HG03060 (cell line): ENCODE data around the gene FRMD4A.
"Not testable (repeated sequence)": the region's sequence is repeated elsewhere in the genome, so short reads cannot be mapped to it uniquely, and the experiment has no call there.

Experiments
- ATAC-seq: cut with Tn5 transposase; IDR thresholded peaks from one replicate; pipeline ENCODE4 v1.9.1; 2021; ENCODE audit warnings: low read depth, moderate number of reproducible peaks; ENCODE audit not compliant: unreplicated experiment

The FRMD4A gene

DNA sequence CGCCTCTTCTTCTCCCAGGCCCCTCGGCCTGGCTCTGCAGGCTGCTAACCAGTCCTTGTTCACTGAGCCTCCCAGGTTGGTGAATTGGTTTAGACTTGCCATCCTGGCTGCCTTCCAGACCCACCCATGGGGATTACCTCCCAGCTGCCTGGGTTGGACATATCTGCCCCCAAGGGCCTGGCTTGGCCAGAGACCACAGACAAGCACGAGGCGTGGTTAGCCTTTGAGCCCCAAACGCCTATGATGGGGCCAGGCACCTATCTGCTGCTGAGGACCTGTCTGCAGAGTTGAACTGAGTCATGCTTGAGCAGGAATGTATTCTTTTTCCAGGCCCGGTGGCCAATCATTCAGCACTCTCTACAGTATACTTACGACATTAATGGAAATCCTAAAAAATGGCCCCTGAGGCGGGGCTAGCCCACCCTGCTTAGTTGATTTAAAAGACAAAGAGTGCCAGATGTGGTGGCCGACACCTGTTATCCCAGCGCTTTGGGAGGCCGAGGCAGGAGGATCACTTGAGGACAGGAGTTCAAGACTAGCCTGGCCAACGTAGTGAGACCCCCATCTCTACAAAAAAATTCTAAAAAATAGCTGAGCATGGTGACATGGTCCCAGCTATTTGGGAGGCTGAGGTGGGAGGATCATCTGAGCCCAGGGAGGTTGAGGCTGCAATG, 361.5 kb downstream of the FRMD4A start:
- no peak for ATAC-seq

DNA sequence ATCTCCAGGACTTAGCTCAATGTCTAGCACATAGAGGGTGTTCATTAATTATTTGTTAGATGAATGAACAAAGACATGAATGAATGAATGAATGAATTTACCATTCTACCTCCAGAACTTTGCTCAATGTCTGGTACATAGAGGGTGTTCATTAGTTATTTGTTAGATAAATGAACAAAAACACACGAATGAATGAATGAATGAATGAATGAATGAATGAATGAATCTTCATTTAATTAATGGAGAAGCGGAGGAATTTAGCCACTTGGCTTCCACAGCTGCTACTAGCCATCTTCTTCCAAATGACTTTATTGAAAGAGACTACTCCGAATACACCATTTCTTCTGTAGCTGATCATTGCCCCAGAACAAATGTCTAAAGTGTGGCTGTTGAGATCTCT, 368.9 kb downstream of the FRMD4A start:
- no peak for ATAC-seq

DNA sequence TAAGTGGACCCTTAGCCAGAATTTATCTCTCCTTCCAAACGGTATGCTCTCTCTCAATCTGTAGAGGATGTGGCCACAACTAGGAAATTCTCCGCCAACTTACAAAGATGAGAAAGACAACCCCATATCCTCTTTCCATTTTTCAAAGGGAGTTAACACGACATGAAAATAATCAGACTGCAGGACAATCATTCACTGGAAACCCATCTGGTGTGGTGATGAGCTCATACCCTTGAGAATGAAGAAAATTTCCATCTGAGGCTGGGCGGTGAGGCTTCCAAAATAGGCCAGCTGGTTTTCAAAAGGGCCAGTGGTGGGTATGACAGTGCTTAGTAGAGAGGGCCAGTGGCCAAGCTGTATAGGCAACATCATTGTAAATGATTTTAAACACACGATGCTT, 369.6 kb downstream of the FRMD4A start:
- ATAC-seq = no peak

DNA sequence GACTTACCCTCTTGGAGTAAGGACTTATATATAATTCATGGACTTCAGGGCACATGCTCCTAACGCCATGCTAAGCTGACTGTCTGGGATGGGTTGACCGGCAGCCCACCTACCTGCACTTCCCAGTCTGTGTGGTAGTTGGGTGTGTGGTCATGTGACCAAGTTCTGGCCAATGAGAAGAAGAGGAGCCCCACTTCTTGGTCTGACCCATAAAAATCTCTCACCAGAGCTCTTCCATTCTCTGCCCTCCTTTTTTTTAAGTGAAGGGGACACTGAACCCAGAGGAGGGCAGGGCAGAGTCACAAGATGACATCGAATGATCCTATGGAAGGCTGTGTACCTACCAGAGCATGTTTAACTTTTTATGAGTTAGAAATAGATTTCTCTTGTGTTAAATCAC, 370.1 kb downstream of the FRMD4A start:
- ATAC-seq = no peak

DNA sequence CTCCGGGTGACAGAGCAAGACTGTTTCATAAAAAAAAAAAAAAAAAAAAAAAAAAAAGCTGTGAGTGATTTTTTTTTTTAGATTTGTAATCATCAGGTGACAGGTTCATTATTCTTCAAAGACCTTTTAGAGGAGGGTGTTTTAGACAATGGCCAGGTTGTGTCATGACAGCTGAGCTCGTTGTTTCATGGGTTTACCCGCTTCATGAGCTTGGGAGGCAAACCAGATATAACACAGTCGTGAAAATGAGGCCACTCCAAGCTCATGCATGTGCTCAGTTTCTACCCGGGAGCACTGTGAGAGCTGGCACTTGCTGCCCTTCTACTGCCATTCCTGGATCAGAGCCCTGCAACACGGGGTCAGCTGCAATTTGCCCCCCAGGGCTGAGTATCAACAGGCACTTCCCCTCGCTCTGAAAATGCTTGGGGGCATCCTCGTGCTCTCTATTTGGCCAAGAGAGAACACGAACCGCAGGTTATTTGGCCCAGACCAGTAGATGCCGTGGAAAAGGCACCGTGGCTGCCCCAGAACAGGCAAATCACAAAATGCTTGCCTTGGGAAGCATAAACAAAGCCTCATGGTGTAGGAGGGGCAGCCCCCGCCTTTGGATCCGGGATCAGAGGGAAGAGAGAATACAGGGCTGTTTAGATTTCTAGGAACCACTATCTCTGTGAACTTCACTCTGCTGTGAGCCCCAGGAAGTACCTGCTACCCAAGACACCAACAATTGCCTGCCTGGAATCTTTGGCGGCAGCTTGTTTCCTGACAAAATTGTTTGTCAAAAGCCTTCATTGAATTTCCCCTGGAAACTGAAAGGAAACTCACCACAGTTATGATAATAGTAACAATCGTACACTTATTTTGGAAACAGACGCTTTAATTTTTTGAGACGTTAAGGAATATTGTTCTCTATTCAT, 371.0 kb downstream of the FRMD4A start:
- no peak for ATAC-seq

DNA sequence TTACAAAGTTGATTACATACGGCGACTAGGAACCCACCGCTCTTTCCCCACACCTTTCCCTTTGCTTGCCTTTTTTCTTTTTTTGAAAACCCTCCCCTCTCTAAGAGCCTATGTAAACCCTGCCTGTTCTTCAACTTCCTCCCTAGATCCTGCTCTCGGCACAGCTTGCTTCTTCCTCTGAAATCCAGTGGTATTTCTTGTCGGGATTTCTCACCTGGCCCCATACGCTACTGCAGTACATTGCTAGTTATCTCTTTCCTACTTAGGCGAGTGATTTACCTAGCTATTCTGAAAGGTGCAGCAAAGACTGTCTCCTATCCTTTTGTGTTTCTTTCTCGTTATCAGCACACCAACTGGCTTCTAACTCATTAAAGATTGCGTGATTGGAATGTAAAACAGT, 372.9 kb downstream of the FRMD4A start:
- ATAC-seq = no peak

DNA sequence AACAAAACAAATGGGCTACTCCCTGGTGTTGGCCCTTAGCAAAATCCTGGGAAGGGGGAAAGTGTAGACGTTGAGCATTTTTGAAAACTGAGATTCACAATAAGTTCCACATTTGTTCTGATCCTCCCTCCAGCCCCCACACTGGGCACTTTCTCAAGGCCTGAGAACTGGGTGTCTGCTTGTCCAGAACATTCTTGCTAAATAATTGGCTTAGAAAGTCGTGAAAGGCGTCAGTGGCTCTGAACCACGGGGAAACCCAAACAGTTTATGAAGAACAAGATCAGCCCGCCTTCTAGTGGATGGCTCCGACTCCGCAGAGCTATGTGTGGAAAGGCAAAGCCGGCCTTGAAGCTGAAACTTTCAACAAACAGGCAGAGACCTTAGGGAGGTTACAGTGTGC, 373.9 kb downstream of the FRMD4A start:
- ATAC-seq = no peak

DNA sequence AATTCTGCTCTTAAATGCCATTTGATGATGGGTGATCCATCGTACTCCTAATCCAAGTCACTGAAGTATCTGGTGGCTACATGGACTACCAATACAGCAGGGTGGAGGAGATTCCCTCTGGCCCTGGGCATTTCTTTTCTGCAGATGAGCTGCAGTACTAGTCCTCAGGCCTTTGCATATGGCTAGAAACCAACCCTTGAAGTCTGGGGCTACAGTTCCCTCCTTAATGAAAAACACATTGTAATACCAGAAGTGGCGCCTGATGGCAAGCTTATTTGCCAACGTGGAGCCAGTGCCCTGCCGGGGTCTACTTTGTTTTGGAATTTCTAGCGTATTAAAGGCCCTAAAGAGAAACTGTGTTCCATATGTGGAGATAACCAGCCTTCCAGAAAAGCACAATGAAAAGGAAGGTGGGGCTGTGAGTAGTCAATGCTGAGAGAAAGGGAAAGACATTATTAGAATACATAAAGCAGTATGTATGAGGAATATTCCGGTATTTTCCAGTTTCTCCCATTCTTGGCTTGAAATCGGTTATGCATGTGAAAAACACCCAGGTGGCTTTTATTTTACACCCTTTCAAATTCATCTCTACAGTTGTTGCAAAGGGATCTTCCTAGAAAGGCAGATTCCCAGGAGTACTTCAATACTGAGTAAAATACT, 375.2 kb downstream of the FRMD4A start:
- ATAC-seq = no peak

DNA sequence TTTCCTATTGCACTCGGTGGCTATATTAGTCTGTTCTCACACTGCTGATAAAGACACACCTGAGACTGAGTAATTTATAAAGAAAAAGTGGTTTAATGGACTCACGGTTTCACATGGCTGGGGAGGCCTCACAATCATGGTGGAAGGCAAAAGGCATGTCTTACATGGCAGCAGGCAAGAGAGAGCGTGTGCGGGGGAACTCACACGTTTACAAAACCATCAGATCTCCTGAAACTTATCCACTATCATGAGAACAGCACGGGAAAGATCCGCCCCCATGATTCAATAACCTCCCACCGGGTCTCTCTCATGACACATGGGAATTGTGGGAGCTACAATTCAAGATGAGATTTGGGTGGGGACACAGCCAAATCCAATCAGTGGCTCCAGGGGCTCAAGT, 376.5 kb downstream of the FRMD4A start:
- not testable (repeated sequence) for ATAC-seq

DNA sequence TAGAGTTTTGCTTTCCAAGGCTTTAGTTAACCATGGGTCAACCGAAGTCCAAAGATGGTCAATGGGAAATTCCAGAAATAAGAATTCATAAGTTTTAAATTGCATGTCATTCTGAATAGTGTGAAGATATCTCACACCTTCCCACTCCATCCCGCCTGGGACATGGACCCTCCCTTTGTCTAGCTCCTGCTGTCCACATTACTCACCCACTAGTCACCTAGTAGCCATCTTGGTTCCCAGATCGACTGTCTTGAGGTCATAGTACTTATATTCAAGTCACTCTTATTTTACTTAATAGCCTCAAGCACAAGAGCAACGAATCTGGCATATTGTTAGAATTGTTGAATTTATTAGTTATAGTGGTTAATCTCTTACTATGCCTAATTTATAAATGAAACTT, 377.4 kb downstream of the FRMD4A start:
- ATAC-seq = no peak

DNA sequence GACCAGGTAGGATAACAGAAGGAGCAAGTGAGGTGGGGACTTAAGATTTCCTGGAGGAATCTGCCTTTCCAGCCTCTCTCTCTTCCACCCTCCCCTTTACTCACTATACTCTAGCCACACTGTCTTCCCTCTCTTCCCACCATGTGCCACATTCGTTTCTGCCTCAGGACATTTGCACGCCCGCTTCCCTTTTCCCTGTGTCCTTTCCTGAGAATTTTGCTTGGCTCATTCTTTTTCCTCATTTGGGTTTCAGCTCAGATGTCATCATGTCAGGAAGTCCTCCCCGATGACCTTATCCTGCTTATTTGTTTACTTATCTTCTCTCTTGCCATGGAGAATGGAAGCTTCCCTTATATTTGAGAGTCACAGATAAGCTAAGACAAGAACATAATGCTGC, 380.2 kb downstream of the FRMD4A start:
- no peak for ATAC-seq

DNA sequence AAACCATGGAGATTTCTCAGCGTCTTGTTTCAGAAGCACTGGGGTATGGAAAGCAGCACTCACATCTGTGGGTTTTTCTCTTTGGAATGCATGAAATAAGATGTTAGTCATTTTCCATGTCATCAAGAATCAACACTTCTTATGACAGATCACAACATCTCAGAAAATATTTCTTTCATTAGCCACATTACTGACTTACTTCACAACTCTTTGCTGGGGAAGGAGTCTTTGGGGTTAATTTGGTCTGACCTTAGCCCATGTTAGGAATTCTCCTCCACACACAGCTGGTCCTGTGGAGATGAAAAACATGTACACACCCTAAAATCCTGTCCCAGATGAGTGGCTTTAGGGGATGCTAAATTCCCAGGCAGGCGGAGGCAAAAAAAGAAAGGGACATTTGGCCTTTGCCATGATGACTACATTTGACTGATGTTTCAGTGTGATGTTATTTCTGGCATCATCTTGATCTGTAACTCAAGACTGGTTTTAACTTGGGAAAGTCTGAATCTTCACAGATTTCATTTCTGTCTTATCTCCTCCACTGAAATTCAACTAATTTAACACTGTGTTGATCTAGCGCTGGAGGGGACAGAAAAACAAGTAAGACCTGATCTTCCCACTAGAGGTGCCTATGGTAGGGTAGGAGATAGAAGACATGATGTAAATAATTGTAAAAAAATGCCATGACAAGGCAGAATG, 380.7 kb downstream of the FRMD4A start:
- no peak for ATAC-seq

DNA sequence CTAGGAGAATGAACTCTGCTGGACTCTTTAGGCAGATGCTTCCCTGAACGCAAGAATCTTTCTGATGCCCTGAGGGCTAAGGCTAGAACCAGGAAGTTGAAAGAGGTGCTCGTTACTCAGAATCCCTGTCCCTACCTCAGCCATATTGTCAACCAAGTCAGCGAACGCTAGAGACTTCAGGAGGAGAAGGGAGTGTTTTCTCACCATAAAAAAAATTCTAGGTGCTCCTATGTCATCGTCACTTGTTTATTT, 384.6 kb downstream of the FRMD4A start:
- ATAC-seq = no peak

DNA sequence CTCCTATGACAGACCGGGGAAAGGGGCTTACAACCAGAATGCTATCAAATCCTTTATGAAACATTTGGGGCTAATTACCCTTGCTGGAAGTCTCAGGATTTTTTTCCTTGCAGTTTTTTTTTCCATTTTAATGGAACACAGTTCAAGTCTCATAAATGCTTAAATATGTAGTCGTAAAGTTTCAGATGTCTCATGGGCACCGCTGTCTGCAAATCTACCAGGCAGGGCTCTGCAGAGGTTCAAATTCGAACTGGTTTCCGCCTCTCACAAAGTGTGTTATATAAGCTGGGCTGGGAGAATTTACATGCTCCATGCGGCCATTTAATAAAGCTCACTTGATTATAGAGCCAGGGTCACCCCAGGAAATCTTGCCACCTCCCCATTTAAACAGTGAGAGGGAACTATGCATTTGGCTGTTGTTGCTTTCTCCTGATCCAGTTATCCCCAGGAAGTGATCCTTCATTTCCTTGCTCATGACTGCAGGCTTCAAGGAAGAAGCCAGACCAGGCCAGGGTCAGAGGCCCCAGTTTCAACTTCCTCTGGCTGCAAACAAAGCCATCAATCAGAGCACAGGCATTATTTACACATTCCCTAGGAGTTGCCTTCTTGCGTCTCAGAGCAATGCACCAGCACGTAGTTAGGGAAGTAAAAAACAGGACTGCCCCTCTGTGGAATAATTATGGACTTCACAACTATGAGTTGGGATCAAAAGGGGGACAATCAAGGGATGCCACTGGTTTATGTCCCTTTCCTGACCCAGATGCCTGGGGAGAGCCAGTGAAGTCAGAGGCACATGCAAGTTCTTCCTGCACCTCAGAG, 385.1 kb downstream of the FRMD4A start:
- ATAC-seq = no peak

DNA sequence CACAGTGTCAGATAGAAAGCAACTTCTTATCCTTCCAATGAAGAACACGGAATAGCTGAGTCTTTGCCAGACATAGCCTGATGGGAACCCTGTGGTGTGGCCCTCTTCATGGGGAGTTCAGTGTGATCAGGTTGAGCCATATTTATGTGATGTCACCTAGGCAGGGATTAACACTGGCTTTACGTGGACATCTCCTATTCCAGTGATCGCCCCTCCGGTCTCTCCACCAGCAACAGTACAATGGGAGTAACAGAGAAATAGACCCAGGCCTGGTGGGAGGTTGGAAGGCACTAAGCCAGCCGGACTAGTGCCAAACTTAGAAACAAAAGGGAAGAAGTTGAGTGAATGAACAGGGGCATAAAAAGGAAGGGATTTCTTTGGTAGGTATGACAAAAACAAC, 385.9 kb downstream of the FRMD4A start:
- no peak for ATAC-seq

DNA sequence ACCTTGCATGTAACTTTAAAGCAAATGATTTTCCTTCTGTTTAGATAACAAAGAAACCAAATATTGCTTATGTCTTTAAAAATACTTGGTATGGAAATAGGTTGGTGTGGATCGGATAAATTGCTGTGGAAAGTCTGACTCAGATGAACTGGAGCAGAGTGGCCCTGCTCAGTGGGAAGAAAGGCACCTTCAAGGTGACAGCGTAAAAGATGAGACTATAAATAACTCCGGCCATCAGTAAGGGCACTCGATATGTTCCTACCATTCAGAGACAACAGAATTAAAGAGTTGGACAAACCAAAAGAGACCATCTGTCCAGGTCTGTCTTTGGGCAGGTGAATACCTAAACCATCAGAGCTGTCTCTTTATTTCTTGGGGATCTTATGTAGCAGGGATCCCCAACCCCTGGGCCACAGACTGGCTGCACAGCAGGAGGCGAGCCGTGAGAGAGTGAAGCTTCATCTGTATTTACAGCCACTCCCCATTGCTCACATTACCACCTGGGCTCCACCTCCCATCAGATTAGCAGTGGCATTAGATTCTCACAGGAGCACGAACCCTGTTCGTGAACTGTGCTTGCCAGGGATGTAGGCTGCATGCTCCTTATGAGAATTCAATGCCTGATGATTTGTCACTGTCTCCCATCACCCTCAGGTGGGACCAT, 386.9 kb downstream of the FRMD4A start:
- ATAC-seq = no peak

DNA sequence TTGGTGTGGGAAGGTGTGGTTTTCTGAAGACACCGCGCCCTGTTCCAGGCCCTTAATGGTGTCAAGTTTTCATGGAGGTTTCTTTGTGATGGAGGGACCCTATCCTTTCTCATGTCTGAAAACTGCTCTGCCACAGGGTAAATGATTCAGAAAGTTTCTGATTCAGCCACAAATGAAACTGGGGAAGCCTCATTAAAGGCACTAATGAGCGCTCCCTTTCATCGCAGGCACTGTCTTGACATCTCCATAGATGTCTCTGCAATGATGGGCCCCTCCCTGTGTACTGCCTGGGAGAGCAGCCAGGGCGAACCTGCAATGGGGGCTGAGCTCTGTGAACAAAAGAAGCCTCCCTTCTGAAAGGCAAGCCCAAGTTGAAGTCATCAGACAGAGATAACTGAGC, 388.7 kb downstream of the FRMD4A start:
- ATAC-seq = no peak

DNA sequence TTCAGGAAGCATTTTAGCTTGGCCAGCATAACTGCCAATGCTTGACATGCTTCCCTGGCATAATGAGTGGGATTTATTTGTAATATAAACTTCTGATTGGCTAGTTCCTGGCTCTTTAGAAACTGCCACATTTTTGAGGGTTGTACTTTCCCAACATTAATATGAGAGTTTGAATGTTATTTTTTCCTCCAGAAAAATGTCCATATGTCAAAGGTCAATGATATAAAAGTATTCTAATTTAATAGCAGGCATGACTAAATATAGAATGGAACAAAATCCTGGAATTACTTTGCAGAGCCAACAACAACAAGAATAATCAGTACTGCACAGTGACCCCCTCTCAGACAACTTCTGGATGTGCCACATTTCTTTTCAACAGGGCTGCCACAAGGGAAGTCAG, 391.3 kb downstream of the FRMD4A start:
- ATAC-seq = no peak

DNA sequence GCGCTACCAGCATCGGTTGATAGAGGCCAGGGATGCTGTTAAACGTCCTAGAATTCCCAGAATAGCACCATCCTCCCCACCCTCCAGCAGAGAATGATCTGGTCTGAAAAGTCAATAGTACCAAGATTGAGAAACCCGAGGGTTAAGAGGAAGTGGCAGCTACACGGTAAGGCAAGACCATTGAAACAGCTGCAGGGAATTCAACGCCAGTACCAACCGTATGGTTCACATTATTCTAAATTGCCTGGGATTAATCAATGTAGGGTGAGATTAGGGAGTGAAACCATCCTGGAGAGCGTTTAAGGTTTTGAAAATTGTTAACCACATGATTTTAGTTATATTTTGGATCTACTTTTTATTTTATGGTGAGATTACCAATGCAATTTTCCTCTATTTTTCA, 391.8 kb downstream of the FRMD4A start:
- ATAC-seq = no peak

DNA sequence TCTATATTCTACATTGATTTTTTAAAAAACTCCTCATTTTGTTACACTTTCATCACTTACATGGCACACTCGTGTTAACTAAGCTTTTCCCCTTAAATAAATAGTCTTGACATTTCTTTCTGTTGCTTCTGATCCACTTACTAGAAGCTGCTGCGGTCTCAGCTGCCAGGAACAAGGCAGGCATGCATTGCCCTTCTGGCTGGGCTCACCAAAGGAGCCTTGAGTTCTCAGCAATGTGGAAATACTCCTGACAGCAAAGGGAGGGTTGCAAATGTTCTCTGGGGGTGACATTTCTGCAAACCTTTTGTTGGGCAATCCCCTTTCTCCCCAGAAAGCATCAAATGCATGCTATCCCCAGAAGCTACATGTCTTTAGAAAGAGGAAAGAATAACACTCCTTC, 393.9 kb downstream of the FRMD4A start:
- ATAC-seq = no peak
